Right cardiac atrium (tissue), 5 donors: ENCODE results near the gene WDR19. TPM values are rescaled to one million over a fixed set of nuclear protein-coding genes. Genes with fewer than 3 reads are reported as not detected.
"Not testable (repeated sequence)": the region's sequence is repeated elsewhere in the genome, so short reads cannot be mapped to it uniquely, and the experiment has no call there.

Experiments used
- ATAC-seq, 2 donors: fragments of 200-7000 bp; cut with Tn5 transposase; one replicate each; pipeline versions ENCODE4 v1.8.0 to v1.9.1; 2020; ENCODE audit warnings: moderate library complexity in 2 of 2, mild to moderate bottlenecking in 1 of 2
- DNase-seq, 3 donors: peaks; one replicate each; pipeline ENCODE4 v3.0.0-alpha.2; 2020
- H3K27ac ChIP-seq: one replicate; pipeline ENCODE4 v1.5.1; 2013; ENCODE audit warnings: mild to moderate bottlenecking, low read length, control low read depth, moderate library complexity
- H3K27me3 ChIP-seq: one replicate; pipeline ENCODE4 v1.6.1; 2013; ENCODE audit not compliant: control insufficient read depth, insufficient read depth
- H3K4me1 ChIP-seq: one replicate; pipeline ENCODE4 v1.6.1; 2013; ENCODE audit warnings: low read length; ENCODE audit not compliant: control insufficient read depth, insufficient read depth
- H3K4me3 ChIP-seq: one replicate; pipeline ENCODE4 v1.5.1; 2013; ENCODE audit warnings: low read length, control low read depth
- H3K9me3 ChIP-seq: one replicate; pipeline ENCODE4 v1.6.1; 2013; ENCODE audit warnings: low read length; ENCODE audit not compliant: control insufficient read depth
- WGBS: extraction: QIAGEN DNeasy Blood & Tissue Kit; methylation state at CpG from one replicate; pipeline ENCODE4 v1.1.7; 2013; 5-methylcytosine and 5-hydroxymethylcytosine counted together
- intact Hi-C, 4 donors: fragments of 100-400 bp; cut with DNase I; formaldehyde crosslinking; loops; one replicate each; pipeline versions ENCODE4 v1.11.0 to v1.14.0; 2022 to 2023
- polyA plus RNA-seq: library from polyadenylated mRNA; stranded (reverse); fragments of 200-250 nt; gene quantifications from one replicate; pipeline ENCODE4 v1.2.3, GENCODE V29; 2013
- total RNA-seq, 4 donors: library from RNA; stranded (reverse); fragmentation: NEBNext Ultra II Directional; extraction: Animal tissue kit (Norgen Biotek cat#: 25700); gene quantifications; one replicate each; pipeline ENCODE4 v1.2.1, GENCODE V29; 2021
- donor health status: healthy with polysubstance abuse.
- donor health status: DM: no; HTN: yes; CAD: no.
- donor health status: DM: no; HTN: no; CAD: no.
- donor health status: DM: no; HTN: yes; CAD: no; lungs with severe emphysema.
- donor health status: DM: yes; HTN: yes; CAD: no.

WDR19 gene
- total and polyA plus RNA-seq, 5 donors, result 9.6 to 18.0 (median 12.9) TPM

GRCh38 chr4:39170301-39170700 lies 12.0 kb upstream of the WDR19 start:
- no peaks in the 10 kb centered on the region for H3K9me3 ChIP-seq
- ATAC-seq (no peak), DNase-seq (no peak)
- intact Hi-C loops, result no loop called here
- H3K27ac ChIP-seq, result no peak overlapping the region
- H3K4me1 ChIP-seq, result no peaks in the 10 kb centered on the region
- 90% methylated on average over 12 of the region's 12 CpGs for WGBS
- no peak overlapping the region for H3K4me3 ChIP-seq
- no peaks in the 10 kb centered on the region for H3K27me3 ChIP-seq

GRCh38 chr4:39178706-39179105 lies 3.6 kb upstream of the WDR19 start:
- H3K9me3 ChIP-seq, result no peaks in the 10 kb centered on the region
- H3K4me1 ChIP-seq, result no peaks in the 10 kb centered on the region
- no peak overlapping the region for H3K4me3 ChIP-seq
- intact Hi-C loops, result no loop called here
- ATAC-seq (no peak), DNase-seq (no peak)
- no peak overlapping the region for H3K27ac ChIP-seq
- H3K27me3 ChIP-seq, result no peaks in the 10 kb centered on the region

- H3K4me3 ChIP-seq, result no peak overlapping the region
- no peaks in the 10 kb centered on the region for H3K9me3 ChIP-seq
- H3K4me1 ChIP-seq, result no peaks in the 10 kb centered on the region
- ATAC-seq, result no peak
- H3K27ac ChIP-seq, result no peak overlapping the region
- 59% methylated on average over 3 of the region's 3 CpGs for WGBS
- intact Hi-C loops, result no loop called here
- DNase-seq, result no peak
- H3K27me3 ChIP-seq, result no peaks in the 10 kb centered on the region
These were observed 2.6 kb upstream of the WDR19 start for GRCh38 chr4:39179681-39180080.

- H3K27me3 ChIP-seq, ATAC-seq, intact Hi-C loops, H3K9me3 ChIP-seq, H3K4me1 ChIP-seq, DNase-seq, H3K4me3 ChIP-seq, H3K27ac ChIP-seq: not testable (repeated sequence)
- WGBS, result 98% methylated on average over 17 of the region's 17 CpGs
These were observed 1.7 kb upstream of the WDR19 start for GRCh38 chr4:39180629-39181028.

GRCh38 chr4:39181520-39181904 lies 817 bp upstream of the WDR19 start:
- no peaks in the 10 kb centered on the region for H3K9me3 ChIP-seq
- no peak overlapping the region for H3K27ac ChIP-seq
- DNase-seq (no peak), ATAC-seq (no peak)
- intact Hi-C loops, result no loop called here
- no peaks in the 10 kb centered on the region for H3K27me3 ChIP-seq
- WGBS, result 76% methylated on average over 9 of the region's 9 CpGs
- no peaks in the 10 kb centered on the region for H3K4me1 ChIP-seq
- peak overlapping the region; percentile 44 for H3K4me3 ChIP-seq

- H3K27ac ChIP-seq, result no peak overlapping the region
- 94% methylated on average over 3 of the region's 3 CpGs for WGBS
- intact Hi-C loops, result no loop called here
- DNase-seq (no peak), ATAC-seq (no peak)
- no peaks in the 10 kb centered on the region for H3K27me3 ChIP-seq
- no peak overlapping the region for H3K4me3 ChIP-seq
- no peaks in the 10 kb centered on the region for H3K4me1 ChIP-seq
- no peaks in the 10 kb centered on the region for H3K9me3 ChIP-seq
These were observed 19.6 kb downstream of the WDR19 start for GRCh38 chr4:39201963-39202362.

GRCh38 chr4:39204543-39204942 lies 22.2 kb downstream of the WDR19 start:
- no peaks in the 10 kb centered on the region for H3K27me3 ChIP-seq
- DNase-seq (no peak), ATAC-seq (no peak)
- H3K4me1 ChIP-seq, result no peaks in the 10 kb centered on the region
- intact Hi-C loops, result no loop called here
- H3K9me3 ChIP-seq, result no peaks in the 10 kb centered on the region
- H3K27ac ChIP-seq, result no peak overlapping the region
- H3K4me3 ChIP-seq, result no peak overlapping the region

GRCh38 chr4:39205000-39205399 lies 22.7 kb downstream of the WDR19 start:
- DNase-seq (no peak), ATAC-seq (peak in 1 of 2 donors; percentile 59)
- WGBS, result 81% methylated on average over 1 of the region's 1 CpG
- intact Hi-C loops, result no loop called here
- Histone ChIP-seq H3K27me3 (no peaks in the 10 kb centered on the region), H3K4me3 (no peak overlapping the region), H3K4me1 (no peaks in the 10 kb centered on the region), H3K27ac (no peak overlapping the region), H3K9me3 (no peaks in the 10 kb centered on the region)

GRCh38 chr4:39205476-39205875 lies 23.1 kb downstream of the WDR19 start:
- no peak overlapping the region for H3K4me3 ChIP-seq
- 81% methylated on average over 3 of the region's 3 CpGs for WGBS
- no peaks in the 10 kb centered on the region for H3K27me3 ChIP-seq
- H3K27ac ChIP-seq, result no peak overlapping the region
- no peaks in the 10 kb centered on the region for H3K4me1 ChIP-seq
- intact Hi-C loops, result no loop called here
- ATAC-seq (no peak), DNase-seq (no peak)
- no peaks in the 10 kb centered on the region for H3K9me3 ChIP-seq

GRCh38 chr4:39227906-39228305 lies 45.6 kb downstream of the WDR19 start:
- intact Hi-C loops, result no loop called here
- DNase-seq, result no peak
- Histone ChIP-seq H3K4me1 (no peaks in the 10 kb centered on the region), H3K4me3 (no peak overlapping the region), H3K27ac (no peak overlapping the region), H3K9me3 (no peaks in the 10 kb centered on the region), H3K27me3 (no peaks in the 10 kb centered on the region)
- WGBS, result 85% methylated on average over 2 of the region's 2 CpGs
- peak in 1 of 2 donors; percentile 88 for ATAC-seq

- no peak overlapping the region for H3K27ac ChIP-seq
- ATAC-seq, result peak in 1 of 2 donors; percentile 60
These were observed 46.0 kb downstream of the WDR19 start for GRCh38 chr4:39228377-39228776.

GRCh38 chr4:39230462-39230861 lies 48.1 kb downstream of the WDR19 start:
- Histone ChIP-seq H3K4me1 (no peaks in the 10 kb centered on the region), H3K9me3 (no peaks in the 10 kb centered on the region), H3K4me3 (no peak overlapping the region), H3K27ac (no peak overlapping the region), H3K27me3 (no peaks in the 10 kb centered on the region)
- DNase-seq (no peak), ATAC-seq (no peak)
- intact Hi-C loops, result no loop called here
- 94% methylated on average over 2 of the region's 2 CpGs for WGBS

More at GRCh38 chr4:39228377-39228776, 46.0 kb downstream of the WDR19 start:
- intact Hi-C loops, result no loop called here
- no peaks in the 10 kb centered on the region for H3K9me3 ChIP-seq
- H3K27me3 ChIP-seq, result no peaks in the 10 kb centered on the region
- no peaks in the 10 kb centered on the region for H3K4me1 ChIP-seq
- H3K4me3 ChIP-seq, result no peak overlapping the region
- 94% methylated on average over 4 of the region's 4 CpGs for WGBS
- DNase-seq, result no peak
